ENCODE results near the gene CCRL2. TPM values are rescaled to one million over a fixed set of nuclear protein-coding genes. Genes with fewer than 3 reads are reported as not detected.
A peak's percentile ranks its signal among the peaks of the same experiment; 100 is the strongest.

Gene CCRL2
- total and polyA plus RNA-seq, 9 of the 15 experiments (the other 6 are each of a cell fraction or from before 2014, with no cell fraction given): 3.4 to 5.7 (median 4.0) TPM

GRCh38 chr3:46429250-46429649 lies 22.2 kb downstream of the CCRL2 start:
- Histone ChIP-seq H3K27me3 (ENCODE audit: control insufficient read depth in 2 of 2, insufficient read depth in 2 of 2, low read length in 2 of 2) (peaks cover 0 to 4% of the 10 kb centered on the region in 2 experiments; a peak in 1 of 5 replicates), H3K9me3 (replicated peaks; ENCODE audit: control insufficient read depth, insufficient read depth, low read depth, low read length) (0 out of 2 replicates have a peak, but pooled peaks cover 2% of the 10 kb centered on the region), H3K79me2 (ENCODE audit: control insufficient read depth, insufficient read depth, low read length) (no peaks in the 10 kb centered on the region), H3K4me3 (no peak overlapping the region), H2AFZ (ENCODE audit: low read depth, low read length) (no peak overlapping the region), H3K9me1 (ENCODE audit: control insufficient read depth, insufficient read depth, low read length) (no peaks in the 10 kb centered on the region), H4K20me1 (replicated peaks; ENCODE audit: control insufficient read depth, insufficient read depth, low read length) (no peaks in the 10 kb centered on the region), H3K4me2 (ENCODE audit: insufficient read depth, low read length) (no peak overlapping the region), H3K9ac (ENCODE audit: insufficient read depth in 1 of 2, low read depth in 2 of 2, low read length in 2 of 2) (no peak overlapping the region), H3K36me3 (ENCODE audit: control insufficient read depth, insufficient read depth, low read length) (no peaks in the 10 kb centered on the region), H3K27ac (ENCODE audit: extremely low read depth, low read depth, low read length) (no peak overlapping the region), H3K4me1 (replicated peaks in 1 of 2; ENCODE audit: control insufficient read depth in 2 of 2, insufficient read depth in 2 of 2, low read length in 2 of 2) (peaks cover 3 to 19% of the 10 kb centered on the region in 2 experiments; a peak in 4 of 5 replicates)
- TF ChIP-seq RUNX1 (IDR thresholded peaks at IDR 0.05; ENCODE audit: low read depth): no peak
- no peak for TF ChIP-seq NR2C2 (CRISPR knock-in tag; IDR thresholded peaks at IDR 0.05)
- TF ChIP-seq NR2C2 (tag; IDR thresholded peaks at IDR 0.05): peak; percentile 25; the same call in 1 of the 2 replicates
- ATAC-seq: no peak
- no peak for DNase-seq (ENCODE audit: extremely low read depth in 1 of 4, low spot score in 3 of 4)
- POLR2A ChIA-PET: no interaction called here
- no peak for FAIRE-seq
- intact Hi-C loops (cut with micrococcal nuclease) (loop anchor here (5.0 kb wide), 3 partner anchors 57 to 352 kb away; partner anchors contain the start of gene CCR5), in situ Hi-C loops (cut with MboI) (no loop called here)
- no TSS peak for BruUV-seq (replicated peaks)
- CTCF ChIA-PET (ENCODE audit: low intra/inter-chr PET ratio): interaction anchor here (1.0 kb wide), 1 partner anchor 129 kb away, joined by 4 read pairs; no protein-coding TSS in a partner anchor
- 14% methylated on average over 5 of the region's 5 CpGs for WGBS (ENCODE audit: insufficient coverage, low coverage, missing lambda C conversion rate)

GRCh38 chr3:46429671-46430070 lies 22.6 kb downstream of the CCRL2 start:
- no TSS peak for BruUV-seq (replicated peaks)
- Histone ChIP-seq H3K36me3 (ENCODE audit: control insufficient read depth, insufficient read depth, low read length) (no peaks in the 10 kb centered on the region), H3K9ac (ENCODE audit: insufficient read depth in 1 of 2, low read depth in 2 of 2, low read length in 2 of 2) (no peak overlapping the region), H3K27me3 (ENCODE audit: control insufficient read depth in 2 of 2, insufficient read depth in 2 of 2, low read length in 2 of 2) (peaks cover 0 to 4% of the 10 kb centered on the region in 2 experiments; a peak in 1 of 5 replicates), H3K9me1 (ENCODE audit: control insufficient read depth, insufficient read depth, low read length) (no peaks in the 10 kb centered on the region), H3K4me2 (ENCODE audit: insufficient read depth, low read length) (no peak overlapping the region), H3K4me1 (replicated peaks in 1 of 2; ENCODE audit: control insufficient read depth in 2 of 2, insufficient read depth in 2 of 2, low read length in 2 of 2) (peaks cover 3 to 19% of the 10 kb centered on the region in 2 experiments; a peak in 4 of 5 replicates), H4K20me1 (replicated peaks; ENCODE audit: control insufficient read depth, insufficient read depth, low read length) (no peaks in the 10 kb centered on the region), H2AFZ (ENCODE audit: low read depth, low read length) (no peak overlapping the region), H3K27ac (ENCODE audit: extremely low read depth, low read depth, low read length) (no peak overlapping the region), H3K4me3 (no peak overlapping the region), H3K79me2 (ENCODE audit: control insufficient read depth, insufficient read depth, low read length) (no peaks in the 10 kb centered on the region), H3K9me3 (replicated peaks; ENCODE audit: control insufficient read depth, insufficient read depth, low read depth, low read length) (0 out of 2 replicates have a peak, but pooled peaks cover 2% of the 10 kb centered on the region)
- ChIA-PET CTCF (ENCODE audit: low intra/inter-chr PET ratio) (no interaction called here), POLR2A (interaction anchor here (0.6 kb wide), 1 partner anchor 557 kb away, joined by 3 read pairs; no protein-coding TSS in a partner anchor)
- in situ Hi-C loops (cut with MboI) (no loop called here), intact Hi-C loops (cut with micrococcal nuclease) (loop anchor here (5.0 kb wide), 3 partner anchors 57 to 352 kb away; partner anchors contain the start of gene CCR5)
- 8% methylated on average over 5 of the region's 5 CpGs for whole genome bisulfite sequencing (ENCODE audit: insufficient coverage, low coverage, missing lambda C conversion rate)
- TF ChIP-seq ZFP36 (IDR thresholded peaks at IDR 0.05; ENCODE audit: low read depth, low read length, partially characterized antibody) (no peak), BCOR (IDR thresholded peaks at IDR 0.05) (no peak), ZFP91 (CRISPR knock-in tag; IDR thresholded peaks at IDR 0.05) (no peak), NR2C2 (CRISPR knock-in tag; IDR thresholded peaks at IDR 0.05) (no peak), NR2C2 (tag; IDR thresholded peaks at IDR 0.05) (0 out of 2 replicates have a peak, but pooled peaks have one; percentile 16), CHD1 (IDR thresholded peaks at IDR 0.05; ENCODE audit: low read length) (no peak), NR3C1 (CRISPR knock-in tag; IDR thresholded peaks at IDR 0.05) (no peak)
- no peak for ATAC-seq
- DNase-seq (ENCODE audit: extremely low read depth in 1 of 4, low spot score in 3 of 4): no peak
- FAIRE-seq: no peak
